Measurements from ENCODE around the gene NTSR1. TPM values are rescaled to one million over a fixed set of nuclear protein-coding genes. Genes with fewer than 3 reads are reported as not detected.

The NTSR1 gene
- total and polyA plus RNA-seq, 2 donors (not counting 1 experiment from before 2014, with no cell fraction given): not detected

GRCh38 chr20:62754122-62754990 is 45.7 kb downstream of the NTSR1 start:
- intact Hi-C loops (cut with micrococcal nuclease): no loop called here
- H2AFZ ChIP-seq (ENCODE audit: insufficient read depth, low read depth, low read length, poor library complexity, severe bottlenecking): no peak overlapping the region
- Mint-ChIP-seq H3K27me3 (peaks cover 27% of the 10 kb centered on the region), H3K4me3 (no peak overlapping the region), H3K27ac (no peak overlapping the region), H3K9me3 (ENCODE audit: insufficient read depth) (no peaks in the 10 kb centered on the region), H3K4me1 (no peaks in the 10 kb centered on the region)
- DNase-seq (no peak), ATAC-seq (ENCODE audit: low read depth) (no peak)
- ChIA-PET CTCF (no interaction called here), POLR2A (no interaction called here)
- H3K4me2 ChIP-seq (replicated peaks; ENCODE audit: low read depth, low read length, poor library complexity, severe bottlenecking): no peak overlapping the region
- H3K9ac ChIP-seq (ENCODE audit: low read length): no peak overlapping the region
- H3K79me2 ChIP-seq (ENCODE audit: control insufficient read depth, insufficient read depth, low read length): no peaks in the 10 kb centered on the region
- no peaks in the 10 kb centered on the region for H3K4me1 ChIP-seq (ENCODE audit: control insufficient read depth in 2 of 2, insufficient read depth in 2 of 2, low read length in 2 of 2)
- H4K20me1 ChIP-seq (ENCODE audit: control insufficient read depth, insufficient read depth, low read length, poor library complexity, severe bottlenecking): no peaks in the 10 kb centered on the region
- no peak overlapping the region for H3K4me3 ChIP-seq (ENCODE audit: control extremely low read depth in 1 of 5, extremely low read depth in 1 of 5, insufficient read depth in 1 of 5, low read depth in 2 of 5, low read length in 4 of 5)
- H3K27me3 ChIP-seq (replicated peaks in 1 of 4; ENCODE audit: control extremely low read depth in 1 of 4, control insufficient read depth in 3 of 4, insufficient read depth in 4 of 4, low read length in 3 of 4): peaks cover 0 to 24% (median 1%) of the 10 kb centered on the region in 4 experiments
- TF ChIP-seq EZH2 (IDR thresholded peaks at IDR 0.05; ENCODE audit: borderline replicate concordance, insufficient read depth, low read depth, low read length, poor library complexity, severe bottlenecking): no peak
- TF ChIP-seq, protein P1, sequence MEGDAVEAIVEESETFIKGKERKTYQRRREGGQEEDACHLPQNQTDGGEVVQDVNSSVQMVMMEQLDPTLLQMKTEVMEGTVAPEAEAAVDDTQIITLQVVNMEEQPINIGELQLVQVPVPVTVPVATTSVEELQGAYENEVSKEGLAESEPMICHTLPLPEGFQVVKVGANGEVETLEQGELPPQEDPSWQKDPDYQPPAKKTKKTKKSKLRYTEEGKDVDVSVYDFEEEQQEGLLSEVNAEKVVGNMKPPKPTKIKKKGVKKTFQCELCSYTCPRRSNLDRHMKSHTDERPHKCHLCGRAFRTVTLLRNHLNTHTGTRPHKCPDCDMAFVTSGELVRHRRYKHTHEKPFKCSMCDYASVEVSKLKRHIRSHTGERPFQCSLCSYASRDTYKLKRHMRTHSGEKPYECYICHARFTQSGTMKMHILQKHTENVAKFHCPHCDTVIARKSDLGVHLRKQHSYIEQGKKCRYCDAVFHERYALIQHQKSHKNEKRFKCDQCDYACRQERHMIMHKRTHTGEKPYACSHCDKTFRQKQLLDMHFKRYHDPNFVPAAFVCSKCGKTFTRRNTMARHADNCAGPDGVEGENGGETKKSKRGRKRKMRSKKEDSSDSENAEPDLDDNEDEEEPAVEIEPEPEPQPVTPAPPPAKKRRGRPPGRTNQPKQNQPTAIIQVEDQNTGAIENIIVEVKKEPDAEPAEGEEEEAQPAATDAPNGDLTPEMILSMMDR (IDR thresholded peaks at IDR 0.05): no peak
- H3K36me3 ChIP-seq (replicated peaks in 1 of 2; ENCODE audit: control extremely low read depth in 1 of 2, control insufficient read depth in 1 of 2, extremely low read depth in 1 of 2, insufficient read depth in 2 of 2, low read length in 1 of 2): no peaks in the 10 kb centered on the region
- WGBS (ENCODE audit: insufficient coverage): 88% methylated on average over 31 of the region's 31 CpGs
- no peaks in the 10 kb centered on the region for H3K9me3 ChIP-seq (ENCODE audit: control extremely low read depth in 1 of 3, control insufficient read depth in 2 of 3, insufficient read depth in 1 of 3, low read length in 2 of 3)
- H3K27ac ChIP-seq (ENCODE audit: low read length in 2 of 2): no peak overlapping the region

GRCh38 chr20:62754991-62755356 is 46.3 kb downstream of the NTSR1 start:
- ATAC-seq (ENCODE audit: low read depth) (no peak), DNase-seq (no peak)
- no peak overlapping the region for H3K9ac ChIP-seq (ENCODE audit: low read length)
- H3K27ac ChIP-seq (ENCODE audit: low read length in 2 of 2): no peak overlapping the region
- H3K4me1 ChIP-seq (ENCODE audit: control insufficient read depth in 2 of 2, insufficient read depth in 2 of 2, low read length in 2 of 2): no peaks in the 10 kb centered on the region
- H3K4me2 ChIP-seq (replicated peaks; ENCODE audit: low read depth, low read length, poor library complexity, severe bottlenecking): no peak overlapping the region
- H3K9me3 Mint-ChIP-seq (ENCODE audit: insufficient read depth): no peaks in the 10 kb centered on the region
- no peaks in the 10 kb centered on the region for H3K36me3 ChIP-seq (replicated peaks in 1 of 2; ENCODE audit: control extremely low read depth in 1 of 2, control insufficient read depth in 1 of 2, extremely low read depth in 1 of 2, insufficient read depth in 2 of 2, low read length in 1 of 2)
- 83% methylated on average over 1 of the region's 1 CpG for WGBS (ENCODE audit: insufficient coverage)
- no peaks in the 10 kb centered on the region for H3K79me2 ChIP-seq (ENCODE audit: control insufficient read depth, insufficient read depth, low read length)
- H3K9me3 ChIP-seq (ENCODE audit: control extremely low read depth in 1 of 3, control insufficient read depth in 2 of 3, insufficient read depth in 1 of 3, low read length in 2 of 3): no peaks in the 10 kb centered on the region
- peaks cover 27% of the 10 kb centered on the region for H3K27me3 Mint-ChIP-seq
- no peak overlapping the region for H2AFZ ChIP-seq (ENCODE audit: insufficient read depth, low read depth, low read length, poor library complexity, severe bottlenecking)
- ChIA-PET POLR2A (no interaction called here), CTCF (no interaction called here)
- no peaks in the 10 kb centered on the region for H3K4me1 Mint-ChIP-seq
- H4K20me1 ChIP-seq (ENCODE audit: control insufficient read depth, insufficient read depth, low read length, poor library complexity, severe bottlenecking): no peaks in the 10 kb centered on the region
- H3K4me3 Mint-ChIP-seq: no peak overlapping the region
- peaks cover 0 to 24% (median 1%) of the 10 kb centered on the region in 4 experiments for H3K27me3 ChIP-seq (replicated peaks in 1 of 4; ENCODE audit: control extremely low read depth in 1 of 4, control insufficient read depth in 3 of 4, insufficient read depth in 4 of 4, low read length in 3 of 4)
- no peak overlapping the region for H3K27ac Mint-ChIP-seq
- TF ChIP-seq, protein P1 (IDR thresholded peaks at IDR 0.05): no peak
- TF ChIP-seq EZH2 (IDR thresholded peaks at IDR 0.05; ENCODE audit: borderline replicate concordance, insufficient read depth, low read depth, low read length, poor library complexity, severe bottlenecking): no peak
- intact Hi-C loops (cut with micrococcal nuclease): no loop called here
- H3K4me3 ChIP-seq (ENCODE audit: control extremely low read depth in 1 of 5, extremely low read depth in 1 of 5, insufficient read depth in 1 of 5, low read depth in 2 of 5, low read length in 4 of 5): no peak overlapping the region

All from B cell (primary cell).